Measurements from ENCODE around the gene HLA-DRB1.
"Not testable (repeated sequence)": the region's sequence is repeated elsewhere in the genome, so short reads cannot be mapped to it uniquely, and the experiment has no call there.

HLA-DRB1 gene

GRCh38 chr6:32609731-32610640 lies 20.3 kb upstream of the HLA-DRB1 start:
- peak; percentile 46 for DNase-seq (ENCODE audit: low read depth)

- no peak for DNase-seq (ENCODE audit: low read depth)
Measured at GRCh38 chr6:32609391-32609730, 19.7 kb upstream of the HLA-DRB1 start.

GRCh38 chr6:32608362-32608761 lies 18.7 kb upstream of the HLA-DRB1 start:
- no peak for DNase-seq (ENCODE audit: low read depth)

GRCh38 chr6:32607988-32608298 lies 18.3 kb upstream of the HLA-DRB1 start:
- DNase-seq (ENCODE audit: low read depth) = no peak

- DNase-seq (ENCODE audit: low read depth) = no peak
Measured at GRCh38 chr6:32607263-32607987, 17.8 kb upstream of the HLA-DRB1 start.

- DNase-seq (ENCODE audit: low read depth) = no peak
Measured at GRCh38 chr6:32604434-32604877, 14.8 kb upstream of the HLA-DRB1 start.

GRCh38 chr6:32603888-32604287 lies 14.2 kb upstream of the HLA-DRB1 start:
- DNase-seq (ENCODE audit: low read depth) = no peak

GRCh38 chr6:32603222-32603621 lies 13.6 kb upstream of the HLA-DRB1 start:
- DNase-seq (ENCODE audit: low read depth) = no peak

- DNase-seq (ENCODE audit: low read depth) = no peak
Measured at GRCh38 chr6:32602383-32602782, 12.7 kb upstream of the HLA-DRB1 start.

- no peak for DNase-seq (ENCODE audit: low read depth)
Measured at GRCh38 chr6:32597024-32597423, 7.4 kb upstream of the HLA-DRB1 start.

GRCh38 chr6:32590713-32591112 lies 1.1 kb upstream of the HLA-DRB1 start:
- DNase-seq (ENCODE audit: low read depth) = not testable (repeated sequence)

GRCh38 chr6:32588156-32588555 lies 1.5 kb downstream of the HLA-DRB1 start:
- no peak for DNase-seq (ENCODE audit: low read depth)

GRCh38 chr6:32583527-32583898 lies 6.1 kb downstream of the HLA-DRB1 start:
- DNase-seq (ENCODE audit: low read depth) = no peak

GRCh38 chr6:32581315-32582095 lies 8.1 kb downstream of the HLA-DRB1 start:
- no peak for DNase-seq (ENCODE audit: low read depth)

- no peak for DNase-seq (ENCODE audit: low read depth)
Measured at GRCh38 chr6:32580593-32580992, 9.1 kb downstream of the HLA-DRB1 start.

GRCh38 chr6:32578962-32579361 lies 10.7 kb downstream of the HLA-DRB1 start:
- no peak for DNase-seq (ENCODE audit: low read depth)

- DNase-seq (ENCODE audit: low read depth) = not testable (repeated sequence)
Measured at GRCh38 chr6:32577493-32577892, 12.2 kb downstream of the HLA-DRB1 start.

GRCh38 chr6:32576250-32576649 lies 13.4 kb downstream of the HLA-DRB1 start:
- DNase-seq (ENCODE audit: low read depth) = no peak

- no peak for DNase-seq (ENCODE audit: low read depth)
Measured at GRCh38 chr6:32570363-32570905, 19.2 kb downstream of the HLA-DRB1 start.

- no peak for DNase-seq (ENCODE audit: low read depth)
Measured at GRCh38 chr6:32568561-32568960, 21.1 kb downstream of the HLA-DRB1 start.

GRCh38 chr6:32566957-32567356 lies 22.7 kb downstream of the HLA-DRB1 start:
- DNase-seq (ENCODE audit: low read depth) = no peak

GRCh38 chr6:32565511-32565910 lies 24.1 kb downstream of the HLA-DRB1 start:
- DNase-seq (ENCODE audit: low read depth) = no peak
